GM10847 (cell line): ENCODE data around the gene CD38.

ENCODE experiments used
- POLR2A ChIP-seq: IDR thresholded peaks from 2 replicates; pipeline ENCODE4 v1.6.1; 2011; ENCODE audit not compliant: insufficient read length; ENCODE audit errors: extremely low read depth

CD38 gene

DNA sequence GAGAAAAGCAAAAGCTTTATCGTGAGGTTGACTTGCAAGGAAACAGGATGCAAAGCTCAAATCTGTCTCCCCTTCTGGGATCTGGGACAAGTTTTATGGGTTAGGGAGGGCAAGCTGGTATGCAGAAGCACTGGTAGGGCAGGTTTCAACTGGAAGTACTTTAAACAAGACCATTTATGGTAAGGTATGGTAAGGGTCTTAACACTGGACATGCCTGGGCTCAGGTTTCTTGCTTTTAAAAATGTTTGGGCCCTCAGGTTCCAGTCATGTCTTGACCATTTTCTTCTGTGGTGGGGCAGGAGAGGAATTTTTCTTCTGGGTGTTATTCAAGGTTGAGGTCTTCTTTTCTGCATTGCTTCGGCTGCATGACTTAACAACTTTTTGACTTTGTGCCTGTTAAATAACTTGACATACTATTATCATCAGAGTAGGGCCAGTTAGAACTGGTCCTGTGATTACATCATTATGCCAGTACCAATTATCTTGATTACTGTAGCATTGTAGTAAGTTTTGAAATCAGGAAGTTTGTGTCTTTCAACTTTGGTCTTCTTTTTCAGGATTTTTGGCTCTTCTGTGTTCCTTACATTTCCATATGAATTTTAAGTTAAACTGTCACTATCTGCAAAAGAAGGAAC lies 33.7 kb downstream of the CD38 start:
- TF ChIP-seq POLR2A, result no peak

DNA sequence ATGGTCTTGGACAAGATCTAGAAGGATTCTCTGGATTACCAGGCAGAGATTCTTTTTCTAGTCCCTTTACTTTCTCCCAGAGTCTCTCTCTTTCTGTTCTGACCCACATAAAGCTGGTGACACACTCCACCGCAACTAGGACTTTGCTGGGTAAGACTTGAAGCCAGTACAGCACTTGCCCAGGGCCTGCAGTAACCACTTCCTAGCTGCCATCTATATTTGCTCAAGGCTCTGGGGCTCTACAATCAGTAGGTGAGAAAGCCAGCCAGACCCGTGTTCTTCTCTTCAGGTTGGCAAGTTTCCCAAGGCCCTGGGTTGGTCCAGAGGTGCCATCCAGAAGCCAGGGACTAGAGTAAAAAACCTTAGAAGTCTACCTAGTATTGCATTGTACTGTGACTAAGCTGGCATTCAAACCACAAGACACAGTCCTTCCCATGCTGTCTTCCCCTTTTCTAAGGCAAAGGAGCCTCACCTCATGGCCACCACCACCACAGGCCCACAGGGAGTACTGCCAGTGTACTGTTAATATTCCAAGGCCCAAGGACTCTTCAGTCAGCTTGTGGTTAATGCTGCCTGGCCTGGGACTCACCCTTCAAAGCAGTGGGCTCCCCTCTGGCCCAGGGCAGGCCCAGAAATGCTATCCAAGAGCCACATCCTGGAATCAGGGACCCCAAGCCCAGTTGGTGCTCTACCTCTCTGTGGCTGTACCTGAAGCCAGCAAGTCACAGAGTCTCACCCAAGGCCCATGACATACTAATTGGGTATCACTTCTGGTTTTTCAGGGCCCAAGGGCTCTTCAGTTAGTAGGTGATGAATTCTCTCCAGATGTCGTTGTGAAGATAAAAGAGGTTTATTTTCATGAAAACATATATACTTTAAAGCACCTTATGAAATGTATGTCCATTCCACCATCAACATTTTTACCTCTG lies 54.7 kb downstream of the CD38 start:
- TF ChIP-seq POLR2A, result no peak

DNA sequence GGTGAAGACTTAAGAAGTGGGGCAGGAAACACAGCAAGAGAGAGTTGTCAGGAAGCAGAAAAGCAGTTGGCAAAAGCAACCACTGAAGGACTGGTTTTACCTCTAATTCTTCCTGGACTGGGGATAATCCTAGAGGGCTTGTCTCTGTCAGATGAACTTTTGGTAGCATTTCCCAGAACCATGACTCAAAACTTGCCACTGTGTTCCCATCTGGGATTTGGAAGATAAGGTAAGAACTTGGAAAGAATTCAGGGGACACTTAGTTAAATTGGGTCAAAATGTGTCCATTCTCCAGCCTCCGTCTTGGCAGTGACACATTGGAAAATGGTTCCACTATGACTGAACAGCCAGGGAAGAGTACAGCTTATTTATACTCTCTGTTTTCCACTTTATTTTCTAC lies 55.7 kb downstream of the CD38 start:
- no peak for TF ChIP-seq POLR2A

DNA sequence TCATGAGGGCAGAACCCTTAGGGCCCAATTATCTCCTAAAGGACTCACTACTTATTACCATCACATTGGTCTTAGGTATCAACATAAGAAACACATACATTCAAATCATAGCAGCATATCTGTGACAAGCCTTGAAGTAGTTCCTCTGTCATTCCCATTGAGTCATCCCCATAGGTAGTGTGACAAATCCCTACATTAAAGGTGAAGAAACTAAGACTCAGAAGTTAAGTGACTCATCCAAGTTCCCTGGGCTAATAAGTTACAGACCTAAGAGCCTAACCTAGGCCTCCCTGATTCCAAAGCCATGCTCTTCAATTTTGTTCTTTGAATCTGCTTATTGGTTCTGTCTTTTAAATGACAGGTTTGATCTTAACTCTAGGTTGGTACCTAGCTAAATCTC lies 58.2 kb downstream of the CD38 start:
- no peak for TF ChIP-seq POLR2A

DNA sequence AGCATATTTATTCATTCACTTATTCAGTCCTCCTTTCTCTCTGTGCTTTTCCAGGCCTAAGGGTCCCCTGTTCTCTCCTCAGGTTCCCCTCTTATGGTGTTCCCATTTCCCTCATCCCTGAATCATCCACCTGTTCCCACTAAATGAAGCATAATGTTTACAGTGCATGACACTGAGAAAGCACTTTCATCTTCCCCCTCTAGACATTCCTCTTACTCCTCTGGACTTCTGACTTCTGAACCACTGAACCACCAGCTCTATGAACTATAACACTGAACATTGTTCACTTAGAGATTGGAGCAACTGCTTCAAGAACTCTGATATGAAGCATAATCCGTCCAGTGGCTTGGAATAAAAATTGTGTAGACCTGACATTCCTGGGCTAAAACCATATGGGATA lies 59.5 kb downstream of the CD38 start:
- no peak for TF ChIP-seq POLR2A

DNA sequence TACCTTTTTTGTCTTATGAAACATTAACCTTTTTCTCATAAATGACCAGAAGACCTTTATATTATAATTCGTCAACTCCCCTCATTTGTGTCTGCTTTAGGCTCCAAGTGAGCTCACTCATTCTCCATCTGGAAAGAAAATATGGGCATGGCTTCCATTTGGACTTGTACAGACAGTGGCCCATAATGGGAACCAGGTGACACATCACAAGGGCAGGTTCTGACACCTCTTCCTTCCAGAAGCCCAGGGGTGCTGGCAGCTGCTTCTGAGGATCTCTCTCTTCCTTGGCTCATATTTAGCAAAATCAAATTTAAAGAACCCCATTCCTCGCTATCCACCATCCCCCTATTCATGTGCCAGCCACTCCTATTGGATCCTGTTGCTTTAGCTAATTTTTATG lies 69.6 kb downstream of the CD38 start:
- no peak for TF ChIP-seq POLR2A

DNA sequence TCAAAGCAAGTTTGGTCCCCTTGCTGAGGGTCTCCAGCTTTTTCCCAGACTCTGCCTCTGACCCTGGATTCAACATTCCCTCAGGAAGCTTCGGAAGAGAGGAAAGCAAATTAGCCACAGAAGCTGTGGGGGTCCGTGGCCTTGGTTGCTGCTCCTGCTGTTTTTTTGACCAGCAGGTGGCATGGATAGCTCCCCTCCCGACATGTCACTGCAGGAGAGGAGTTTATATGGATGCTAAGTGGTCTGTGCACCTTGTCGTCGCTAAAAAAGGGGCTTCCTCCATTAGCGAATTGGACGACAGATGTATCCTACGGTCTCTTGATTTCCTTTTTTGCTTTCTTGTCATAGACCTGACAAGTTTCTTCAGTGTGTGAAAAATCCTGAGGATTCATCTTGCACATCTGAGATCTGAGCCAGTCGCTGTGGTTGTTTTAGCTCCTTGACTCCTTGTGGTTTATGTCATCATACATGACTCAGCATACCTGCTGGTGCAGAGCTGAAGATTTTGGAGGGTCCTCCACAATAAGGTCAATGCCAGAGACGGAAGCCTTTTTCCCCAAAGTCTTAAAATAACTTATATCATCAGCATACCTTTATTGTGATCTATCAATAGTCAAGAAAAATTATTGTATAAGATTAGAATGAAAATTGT lies 70.2 kb downstream of the CD38 start:
- TF ChIP-seq POLR2A, result no peak

DNA sequence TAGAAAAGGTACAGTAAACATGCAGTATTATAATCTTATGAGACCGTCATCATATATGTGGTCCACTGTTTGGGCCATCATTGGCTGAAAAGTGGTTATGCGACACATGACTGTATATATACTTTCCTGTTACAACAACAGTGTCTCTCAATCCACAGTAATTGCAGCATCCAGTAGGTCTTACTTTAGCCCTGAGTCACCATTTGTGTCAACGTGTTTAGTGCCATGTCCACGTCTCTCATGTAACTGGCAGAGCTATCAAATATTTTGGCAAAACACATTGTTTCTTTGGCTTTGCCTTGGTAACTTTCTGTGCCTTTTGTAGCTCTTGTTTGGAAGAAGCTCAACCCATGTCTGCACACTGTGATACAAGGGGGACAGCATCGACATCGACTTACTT lies 73.8 kb downstream of the CD38 start:
- TF ChIP-seq POLR2A, result no peak

DNA sequence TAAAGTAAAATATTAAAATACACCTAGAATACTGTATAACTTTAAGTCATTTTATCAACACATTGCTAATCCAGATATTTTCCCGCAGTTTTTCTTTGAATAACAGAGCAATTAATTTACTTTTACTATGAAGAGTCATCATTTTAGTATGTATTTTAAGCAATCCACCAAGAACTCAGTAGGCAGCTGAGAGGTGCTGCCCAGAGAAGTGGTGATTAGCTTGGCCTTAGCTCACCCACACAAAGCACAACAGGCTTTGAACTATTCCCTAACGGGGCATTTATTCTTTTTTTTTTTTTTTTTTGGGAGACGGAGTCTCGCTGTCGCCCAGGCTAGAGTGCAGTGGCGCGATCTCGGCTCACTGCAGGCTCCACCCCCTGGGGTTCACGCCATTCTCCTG lies 74.4 kb downstream of the CD38 start:
- TF ChIP-seq POLR2A, result no peak

DNA sequence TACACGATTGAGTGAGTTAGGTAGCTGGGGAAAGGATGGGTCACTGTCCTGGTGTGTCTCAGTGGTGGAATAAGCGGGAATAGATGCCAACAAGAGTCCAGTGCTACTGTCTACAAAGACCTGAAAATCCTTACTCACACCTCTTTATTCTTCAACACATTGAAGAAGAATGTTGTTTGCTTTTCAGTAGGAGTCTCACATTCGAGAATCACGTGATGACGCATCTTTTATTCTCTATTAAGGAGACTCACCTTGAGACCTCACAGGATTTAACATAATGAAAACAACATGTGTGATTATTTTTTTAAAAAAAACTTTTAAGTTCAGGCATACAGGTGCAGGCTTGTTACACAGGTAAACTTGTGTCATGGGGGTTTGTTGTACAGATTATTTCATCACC lies 75.2 kb downstream of the CD38 start:
- no peak for TF ChIP-seq POLR2A

DNA sequence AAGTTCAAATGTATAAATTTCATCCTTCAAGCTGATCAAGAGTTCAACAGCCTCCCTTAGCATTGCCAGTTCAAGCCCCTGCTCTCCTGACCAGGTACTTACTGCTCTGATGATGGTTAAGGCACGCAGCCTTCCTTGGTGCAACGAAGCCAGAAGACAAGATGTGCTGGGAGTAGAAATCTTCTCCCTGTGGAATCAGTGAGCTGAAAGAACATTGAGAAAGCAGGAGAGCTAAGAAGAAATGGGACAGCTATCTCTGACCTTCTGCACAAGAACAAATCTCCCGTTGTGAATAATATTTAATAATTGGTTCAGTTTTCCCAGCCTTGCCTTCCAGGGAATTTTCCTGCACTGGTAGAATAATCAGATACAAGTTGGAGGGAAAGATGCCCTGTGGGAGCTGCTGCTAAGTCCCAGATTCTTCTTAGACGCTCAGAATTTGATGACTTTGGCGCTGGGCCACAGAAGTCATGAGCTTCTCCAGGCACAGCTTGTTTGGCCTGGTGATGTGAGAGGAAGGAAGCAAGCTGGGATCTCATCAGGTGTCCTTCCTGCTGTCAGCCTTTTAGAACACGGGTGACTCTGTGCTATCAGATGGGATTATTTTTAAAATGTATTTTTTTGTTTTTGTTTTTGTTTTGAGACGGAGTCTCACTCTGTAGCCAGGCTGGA lies 77.8 kb downstream of the CD38 start:
- TF ChIP-seq POLR2A, result no peak

DNA sequence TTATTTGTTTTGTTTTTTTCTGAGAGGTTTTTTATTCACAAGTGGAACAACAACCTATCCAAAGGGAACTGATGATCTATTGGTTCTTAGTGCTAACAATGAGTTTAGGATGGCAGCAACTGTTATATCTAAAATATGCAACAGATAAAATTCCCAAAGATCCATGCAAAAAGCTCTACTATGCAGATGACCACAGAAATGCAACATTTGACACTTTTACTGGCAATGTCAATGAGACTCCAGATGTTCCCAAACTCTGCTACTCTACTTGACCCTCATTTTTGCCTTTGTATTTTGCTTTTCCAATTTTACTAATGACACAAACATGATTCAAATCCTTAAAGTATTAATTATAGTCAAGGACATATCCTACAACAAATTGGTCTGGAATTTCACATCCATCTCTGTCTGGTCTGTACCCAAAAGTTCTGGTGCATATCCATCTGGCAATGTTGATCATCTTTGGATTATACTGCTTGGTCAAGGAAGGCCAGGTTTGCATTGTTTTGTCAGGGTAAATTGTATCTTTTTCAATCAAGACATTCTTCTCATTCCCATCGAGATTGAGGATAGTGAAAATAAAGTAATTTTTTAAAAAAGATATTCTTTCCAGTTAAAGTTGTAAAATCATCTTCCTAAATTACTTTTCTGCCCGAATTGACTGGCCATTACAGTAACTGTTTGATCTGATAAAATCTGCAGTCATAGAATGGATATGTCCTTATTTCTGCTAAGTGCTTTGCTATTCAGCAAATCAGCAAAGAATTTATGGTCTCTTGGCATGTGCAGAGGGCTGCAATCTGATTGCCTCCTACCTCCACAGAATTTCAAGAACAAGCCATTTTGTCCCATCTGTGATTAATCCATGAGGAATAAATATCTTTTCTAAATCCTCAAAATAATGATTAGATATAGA lies 86.8 kb downstream of the CD38 start:
- TF ChIP-seq POLR2A, result no peak

DNA sequence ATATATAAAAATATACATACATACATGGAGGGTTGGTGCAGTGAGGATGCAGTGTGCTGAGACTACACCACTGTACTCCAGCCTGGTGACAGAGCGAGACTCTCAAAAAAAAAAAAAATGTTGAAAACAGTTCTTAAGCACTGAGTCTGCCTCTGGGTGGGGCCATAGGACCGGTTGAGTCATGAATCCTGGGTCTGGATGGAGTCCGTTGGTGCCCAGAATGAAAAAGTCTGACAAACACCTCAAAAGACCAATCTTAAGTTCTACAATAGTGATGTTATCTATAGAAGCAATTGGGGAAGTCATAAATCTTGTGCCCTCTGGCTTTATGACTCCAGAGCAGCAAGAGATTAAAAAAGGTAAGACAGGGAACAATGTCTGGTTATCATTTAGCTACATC lies 90.0 kb downstream of the CD38 start:
- TF ChIP-seq POLR2A, result no peak

DNA sequence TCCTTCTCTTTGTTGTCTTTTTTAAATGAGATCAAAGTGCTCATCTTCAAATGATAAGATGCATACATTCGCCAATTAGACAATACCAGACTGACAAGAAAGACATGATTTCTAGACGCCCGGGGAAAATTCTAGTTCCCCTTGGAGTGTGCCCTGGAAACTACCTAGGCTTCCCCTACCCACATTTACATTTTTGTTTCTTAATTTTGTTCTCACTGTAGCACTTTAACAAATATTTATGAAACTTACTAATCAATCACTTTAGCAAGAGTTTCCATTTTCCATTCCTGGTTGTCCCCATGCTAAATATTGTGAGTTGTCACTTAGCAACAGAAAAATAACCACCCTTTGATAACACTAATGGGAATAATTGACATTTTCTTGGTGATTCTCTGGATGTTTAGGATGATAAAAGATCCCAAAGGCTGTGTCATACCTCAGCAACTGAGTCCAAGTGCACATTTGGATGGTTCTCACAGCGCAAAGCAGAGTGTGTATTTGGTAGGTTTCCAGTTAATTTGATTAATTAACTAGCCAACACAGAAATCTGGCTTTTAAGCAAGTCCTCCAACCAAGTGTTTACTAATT lies 90.8 kb downstream of the CD38 start:
- no peak for TF ChIP-seq POLR2A

DNA sequence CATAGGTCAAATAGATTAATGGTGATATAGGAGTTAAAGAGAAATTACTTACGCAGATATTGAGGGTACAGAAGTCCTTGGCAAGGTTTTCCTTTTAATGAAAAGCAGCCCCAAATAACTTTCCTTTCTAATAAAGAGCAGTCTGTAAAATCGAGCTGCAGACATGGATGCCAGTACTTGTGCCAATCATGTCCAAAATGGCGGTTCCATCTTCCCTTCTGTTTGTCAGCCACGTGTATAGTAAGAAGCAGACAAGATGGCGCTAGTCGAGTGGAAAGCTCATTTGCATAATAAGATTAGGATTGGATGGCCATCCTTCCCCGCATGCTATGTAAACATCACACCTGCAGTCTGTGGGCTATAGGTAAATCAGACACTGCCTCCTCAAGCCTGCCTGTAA lies 92.0 kb downstream of the CD38 start:
- TF ChIP-seq POLR2A, result no peak
